BLaER1 (cell line): ENCODE results near the gene FANCE.

ENCODE experiments used
- H3K27ac ChIP-seq: shearing (Covaris generic); formaldehyde crosslinking; 2 replicates; pipeline ENCODE4 v1.8.1; 2022
- H3K27me3 ChIP-seq: shearing (Covaris generic); formaldehyde crosslinking; 2 replicates; pipeline ENCODE4 v1.8.1; 2022
- H3K36me3 ChIP-seq: shearing (Covaris generic); formaldehyde crosslinking; 2 replicates; pipeline ENCODE4 v1.8.1; 2022
- H3K4me1 ChIP-seq: shearing (Covaris generic); formaldehyde crosslinking; 2 replicates; pipeline ENCODE4 v1.8.1; 2022
- H3K4me2 ChIP-seq: shearing (Covaris generic); formaldehyde crosslinking; 2 replicates; pipeline ENCODE4 v1.8.1; 2022
- H3K4me3 ChIP-seq: shearing (Covaris generic); formaldehyde crosslinking; 2 replicates; pipeline ENCODE4 v1.8.1; 2022
- H3K9ac ChIP-seq: shearing (Covaris generic); formaldehyde crosslinking; 2 replicates; pipeline ENCODE4 v1.8.1; 2022
- H3K9me3 ChIP-seq: shearing (Covaris generic); formaldehyde crosslinking; 2 replicates; pipeline ENCODE4 v1.8.1; 2022
- H4K20me1 ChIP-seq: shearing (Covaris generic); formaldehyde crosslinking; 2 replicates; pipeline ENCODE4 v1.8.1; 2022
- Cebpa-rat ChIP-seq: shearing (Covaris generic); IDR thresholded peaks from 2 replicates; pipeline ENCODE4 v1.8.1; 2022

The FANCE gene

DNA sequence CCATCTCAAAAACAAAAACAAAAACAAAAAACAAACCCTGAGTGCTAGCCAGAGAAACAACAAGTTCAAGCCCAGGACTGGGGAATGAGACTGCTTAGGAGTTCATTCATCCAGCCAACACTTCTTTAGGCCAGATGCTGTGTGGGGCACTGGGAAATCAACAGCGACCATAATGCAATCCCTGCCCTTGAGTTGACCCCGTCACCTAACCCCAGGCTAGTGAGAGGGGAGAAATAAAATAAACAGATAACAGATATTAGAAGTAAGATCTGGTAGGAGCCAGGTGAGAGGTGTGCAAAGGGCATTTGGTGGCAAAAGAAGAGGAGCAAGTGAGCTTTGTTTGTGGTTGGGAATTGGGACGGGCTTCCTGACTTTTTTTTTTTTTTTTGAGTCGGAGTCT, 11.2 kb downstream of the FANCE start:
- Histone ChIP-seq H3K9me3 (no peaks in the 10 kb centered on the region), H3K27me3 (no peaks in the 10 kb centered on the region), H3K36me3 (peaks cover 89% of the 10 kb centered on the region), H3K4me2 (no peak overlapping the region), H4K20me1 (no peaks in the 10 kb centered on the region), H3K9ac (no peak overlapping the region), H3K4me1 (peaks cover 7% of the 10 kb centered on the region), H3K27ac (no peak overlapping the region), H3K4me3 (no peak overlapping the region)
- no peak for TF ChIP-seq Cebpa-rat

DNA sequence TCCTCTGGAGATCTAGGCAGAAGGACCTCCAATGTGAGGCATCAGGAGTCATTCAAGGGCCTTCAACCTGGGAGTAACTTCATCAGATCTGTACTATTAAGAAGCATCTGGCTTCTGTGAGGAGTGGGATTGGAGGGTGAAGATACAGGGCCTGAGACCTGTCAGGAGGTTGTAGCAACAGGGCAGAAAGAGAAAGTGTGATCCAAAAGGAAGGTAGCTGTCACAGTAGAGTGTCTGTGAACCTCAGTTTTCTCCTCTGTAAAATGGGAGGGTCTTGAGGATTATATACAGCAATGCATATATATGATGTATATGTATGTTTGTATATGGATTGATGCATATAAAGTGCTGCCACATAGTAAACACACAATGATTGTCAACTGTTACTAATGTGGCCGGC, 13.5 kb downstream of the FANCE start:
- H3K4me3 ChIP-seq = no peak overlapping the region
- H3K9ac ChIP-seq = no peak overlapping the region
- TF ChIP-seq Cebpa-rat = no peak
- no peaks in the 10 kb centered on the region for H3K27me3 ChIP-seq
- no peak overlapping the region for H3K27ac ChIP-seq
- no peaks in the 10 kb centered on the region for H3K9me3 ChIP-seq
- H3K4me1 ChIP-seq = peaks cover 18% of the 10 kb centered on the region
- H3K36me3 ChIP-seq = peaks cover 84% of the 10 kb centered on the region
- H4K20me1 ChIP-seq = peaks cover 21% of the 10 kb centered on the region
- no peak overlapping the region for H3K4me2 ChIP-seq

- no peak for TF ChIP-seq Cebpa-rat
- Histone ChIP-seq H3K27me3 (no peaks in the 10 kb centered on the region), H3K36me3 (peaks cover 84% of the 10 kb centered on the region)
These were observed 16.2 kb downstream of the FANCE start, which contains the start of gene RPL10A for GRCh38 chr6:35468181-35468979. RPL10A (plus strand) TSS chr6:35468401; CDS start chr6:35468435, 34 bp downstream.

GRCh38 chr6:35468980-35469750, 17.0 kb downstream of the FANCE start:
- H3K9ac ChIP-seq = peak overlapping the region; percentile 100
- H3K9me3 ChIP-seq = no peaks in the 10 kb centered on the region
- peak overlapping the region; percentile 99 for H3K27ac ChIP-seq
- peaks cover 45% of the 10 kb centered on the region for H3K4me1 ChIP-seq
- peaks cover 57% of the 10 kb centered on the region for H4K20me1 ChIP-seq
- peak overlapping the region; percentile 95 for H3K4me2 ChIP-seq
- peak overlapping the region; percentile 98 for H3K4me3 ChIP-seq
- H3K27me3 ChIP-seq = no peaks in the 10 kb centered on the region
- H3K36me3 ChIP-seq = peaks cover 84% of the 10 kb centered on the region
- TF ChIP-seq Cebpa-rat = no peak

More at GRCh38 chr6:35468181-35468979, 16.2 kb downstream of the FANCE start, which contains the start of gene RPL10A:
- H4K20me1 ChIP-seq = peaks cover 49% of the 10 kb centered on the region
- H3K27ac ChIP-seq = peak within 1 kb of the TSS; percentile 99
- peak within 1 kb of the TSS; percentile 98 for H3K4me3 ChIP-seq
- peak within 1 kb of the TSS; percentile 100 for H3K9ac ChIP-seq
- H3K4me1 ChIP-seq = peaks cover 45% of the 10 kb centered on the region
- H3K4me2 ChIP-seq = peak within 1 kb of the TSS; percentile 95
- H3K9me3 ChIP-seq = no peaks in the 10 kb centered on the region

DNA sequence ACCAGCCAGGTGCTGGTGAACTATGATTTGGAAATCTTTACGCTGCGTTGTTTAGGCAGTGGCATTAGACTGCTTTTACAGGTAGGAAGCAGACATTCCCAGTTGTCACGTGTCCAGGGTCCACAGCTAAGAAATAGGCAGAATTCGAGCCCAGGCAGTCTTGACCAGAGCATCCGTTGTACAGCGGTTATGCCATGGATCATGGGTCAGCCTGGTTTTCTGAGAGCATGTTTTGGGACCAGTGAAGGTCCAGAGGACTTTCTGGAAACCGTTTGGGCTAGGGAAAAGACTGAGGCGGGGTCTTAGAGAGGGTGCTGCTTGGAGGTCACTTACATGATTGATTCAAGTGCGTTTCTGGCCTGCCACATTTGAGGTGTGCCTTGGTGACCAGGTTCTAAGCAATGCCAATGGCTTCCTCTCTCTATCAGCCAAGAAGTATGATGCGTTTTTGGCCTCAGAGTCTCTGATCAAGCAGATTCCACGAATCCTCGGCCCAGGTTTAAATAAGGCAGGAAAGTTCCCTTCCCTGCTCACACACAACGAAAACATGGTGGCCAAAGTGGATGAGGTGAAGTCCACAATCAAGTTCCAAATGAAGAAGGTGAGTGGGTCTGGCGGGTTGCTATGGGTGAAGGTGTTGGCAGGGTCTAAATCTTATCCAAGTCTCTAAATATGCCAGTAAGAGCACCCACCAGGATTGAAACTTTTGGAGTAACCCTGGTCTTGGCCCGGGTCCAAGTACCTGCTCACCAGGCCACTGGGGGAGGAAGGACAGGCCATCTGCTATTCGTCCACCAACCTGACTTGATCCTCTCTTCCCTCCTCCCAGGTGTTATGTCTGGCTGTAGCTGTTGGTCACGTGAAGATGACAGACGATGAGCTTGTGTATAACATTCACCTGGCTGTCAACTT, 17.9 kb downstream of the FANCE start:
- H3K4me3 ChIP-seq = peak overlapping the region; percentile 98
- no peak for TF ChIP-seq Cebpa-rat
- peaks cover 88% of the 10 kb centered on the region for H3K36me3 ChIP-seq
- peak overlapping the region; percentile 99 for H3K27ac ChIP-seq
- H3K4me1 ChIP-seq = peaks cover 45% of the 10 kb centered on the region
- H3K4me2 ChIP-seq = peak overlapping the region; percentile 95
- H3K9me3 ChIP-seq = no peaks in the 10 kb centered on the region
- H3K27me3 ChIP-seq = no peaks in the 10 kb centered on the region
- peak overlapping the region; percentile 100 for H3K9ac ChIP-seq
- peaks cover 65% of the 10 kb centered on the region for H4K20me1 ChIP-seq

- peak overlapping the region; percentile 100 for H3K9ac ChIP-seq
- no peaks in the 10 kb centered on the region for H3K9me3 ChIP-seq
- peak overlapping the region; percentile 98 for H3K4me3 ChIP-seq
- no peak for TF ChIP-seq Cebpa-rat
- H3K36me3 ChIP-seq = peaks cover 86% of the 10 kb centered on the region
- peaks cover 45% of the 10 kb centered on the region for H3K4me1 ChIP-seq
- peak overlapping the region; percentile 95 for H3K4me2 ChIP-seq
- H3K27ac ChIP-seq = no peak overlapping the region
- peaks cover 70% of the 10 kb centered on the region for H4K20me1 ChIP-seq
- no peaks in the 10 kb centered on the region for H3K27me3 ChIP-seq
These were observed 18.6 kb downstream of the FANCE start for GRCh38 chr6:35470663-35471120.

DNA sequence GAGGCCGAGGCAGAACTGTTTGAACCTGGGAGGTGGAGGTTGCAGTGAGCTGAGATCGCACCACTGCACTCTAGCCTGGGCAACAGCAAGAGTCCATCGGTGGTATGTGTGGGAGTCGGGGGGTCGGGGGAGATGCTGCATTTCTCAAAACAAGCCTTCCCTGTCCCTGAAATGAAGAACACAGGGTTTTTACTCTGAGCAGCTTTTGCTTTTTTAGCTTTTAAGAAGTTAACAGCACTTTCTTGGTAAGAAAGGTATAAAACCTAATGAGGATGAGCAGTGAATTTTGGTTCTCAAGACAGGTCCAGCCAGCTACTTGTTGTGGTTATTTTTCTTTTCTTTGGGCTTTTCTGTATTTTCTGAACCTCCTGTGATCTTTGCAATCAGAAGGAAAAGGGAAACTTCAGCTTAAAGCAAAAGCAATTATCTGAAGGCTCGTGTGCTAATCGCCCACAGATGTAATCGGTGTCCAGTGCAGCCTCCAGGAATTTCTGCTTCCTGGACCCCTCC, 19.8 kb downstream of the FANCE start:
- Histone ChIP-seq H3K4me2 (peak overlapping the region; percentile 95), H3K9ac (peak overlapping the region; percentile 100; the same call in 1 of the 2 replicates), H4K20me1 (peaks cover 70% of the 10 kb centered on the region), H3K9me3 (no peaks in the 10 kb centered on the region), H3K4me3 (peak overlapping the region; percentile 98; the same call in 1 of the 2 replicates), H3K27me3 (no peaks in the 10 kb centered on the region), H3K4me1 (peaks cover 45% of the 10 kb centered on the region), H3K36me3 (peaks cover 74% of the 10 kb centered on the region), H3K27ac (no peak overlapping the region)
- no peak for TF ChIP-seq Cebpa-rat

DNA sequence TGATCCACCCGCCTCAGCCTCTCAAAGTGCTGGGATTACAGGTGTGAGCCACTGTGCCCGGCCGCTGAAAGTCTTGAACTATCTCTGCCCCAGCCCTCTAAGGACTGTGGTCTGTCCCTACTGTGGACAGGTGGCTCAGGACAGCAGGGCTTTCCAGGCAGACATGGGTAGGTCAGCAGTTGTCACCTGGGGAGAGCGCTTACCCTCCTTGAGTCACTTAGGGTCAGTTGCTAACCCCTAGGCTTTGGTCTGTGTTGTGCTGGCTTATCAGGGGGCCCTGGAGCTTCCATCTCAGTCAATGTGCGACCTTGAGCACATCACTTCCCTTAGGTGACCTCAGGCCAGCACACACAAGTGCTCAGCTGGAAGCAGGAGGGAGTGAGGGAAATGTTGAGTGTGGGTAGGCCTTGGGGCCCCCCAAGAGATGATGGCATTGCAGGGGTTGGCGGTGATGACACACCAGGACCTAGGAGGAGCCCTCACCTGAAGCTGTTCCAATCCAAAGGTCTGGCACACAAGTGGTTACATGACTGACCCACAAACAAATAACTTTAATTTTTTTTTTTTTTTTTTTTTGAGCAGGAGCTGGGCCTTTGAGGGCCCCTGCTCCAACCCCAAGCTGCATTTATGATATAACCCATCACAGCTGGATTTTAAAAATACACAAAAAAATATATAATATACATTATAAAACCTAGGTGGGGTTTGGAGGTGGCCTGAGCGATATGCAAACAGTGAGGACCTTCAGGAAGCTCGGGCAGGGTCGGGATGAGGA, 21.1 kb downstream of the FANCE start:
- Histone ChIP-seq H3K4me1 (peaks cover 37% of the 10 kb centered on the region), H3K27me3 (no peaks in the 10 kb centered on the region), H3K9ac (peak overlapping the region; percentile 34; the same call in 1 of the 2 replicates), H3K27ac (no peak overlapping the region), H3K4me2 (no peak overlapping the region), H3K4me3 (no peak overlapping the region), H4K20me1 (peaks cover 70% of the 10 kb centered on the region), H3K9me3 (no peaks in the 10 kb centered on the region), H3K36me3 (peaks cover 67% of the 10 kb centered on the region)
- TF ChIP-seq Cebpa-rat = no peak
